ENCODE results near the gene ACTL6B.

DNA sequence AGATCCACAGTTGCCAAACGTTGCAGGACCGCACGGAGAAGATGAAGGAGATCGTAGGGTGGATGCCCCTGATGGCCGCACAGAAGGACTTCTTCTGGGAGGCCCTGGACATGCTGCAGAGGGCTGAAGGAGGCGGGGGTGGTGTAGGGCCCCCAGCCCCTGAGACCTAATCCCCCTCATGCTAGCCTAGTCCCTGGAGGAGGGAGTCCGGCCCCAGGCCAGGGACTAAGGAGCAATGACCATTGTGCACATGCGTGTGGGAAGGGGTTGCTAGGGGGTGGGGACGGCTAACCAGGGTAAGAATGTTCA is 55.6 kb downstream of the ACTL6B start:
- TF ChIP-seq KDM1A (IDR thresholded peaks at IDR 0.05; ENCODE audit: low read depth), result no peak
- TF ChIP-seq POLR2A (IDR thresholded peaks at IDR 0.05; ENCODE audit: low read length), result no peak
- TF ChIP-seq, protein P1, sequence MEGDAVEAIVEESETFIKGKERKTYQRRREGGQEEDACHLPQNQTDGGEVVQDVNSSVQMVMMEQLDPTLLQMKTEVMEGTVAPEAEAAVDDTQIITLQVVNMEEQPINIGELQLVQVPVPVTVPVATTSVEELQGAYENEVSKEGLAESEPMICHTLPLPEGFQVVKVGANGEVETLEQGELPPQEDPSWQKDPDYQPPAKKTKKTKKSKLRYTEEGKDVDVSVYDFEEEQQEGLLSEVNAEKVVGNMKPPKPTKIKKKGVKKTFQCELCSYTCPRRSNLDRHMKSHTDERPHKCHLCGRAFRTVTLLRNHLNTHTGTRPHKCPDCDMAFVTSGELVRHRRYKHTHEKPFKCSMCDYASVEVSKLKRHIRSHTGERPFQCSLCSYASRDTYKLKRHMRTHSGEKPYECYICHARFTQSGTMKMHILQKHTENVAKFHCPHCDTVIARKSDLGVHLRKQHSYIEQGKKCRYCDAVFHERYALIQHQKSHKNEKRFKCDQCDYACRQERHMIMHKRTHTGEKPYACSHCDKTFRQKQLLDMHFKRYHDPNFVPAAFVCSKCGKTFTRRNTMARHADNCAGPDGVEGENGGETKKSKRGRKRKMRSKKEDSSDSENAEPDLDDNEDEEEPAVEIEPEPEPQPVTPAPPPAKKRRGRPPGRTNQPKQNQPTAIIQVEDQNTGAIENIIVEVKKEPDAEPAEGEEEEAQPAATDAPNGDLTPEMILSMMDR (IDR thresholded peaks at IDR 0.05), result no peak
- no peak for TF ChIP-seq POLR2AphosphoS2 (conservative IDR thresholded peaks at IDR 0.05; ENCODE audit: low read length)
- TF ChIP-seq EP300 (IDR thresholded peaks at IDR 0.05), result no peak
- TF ChIP-seq, protein P2, sequence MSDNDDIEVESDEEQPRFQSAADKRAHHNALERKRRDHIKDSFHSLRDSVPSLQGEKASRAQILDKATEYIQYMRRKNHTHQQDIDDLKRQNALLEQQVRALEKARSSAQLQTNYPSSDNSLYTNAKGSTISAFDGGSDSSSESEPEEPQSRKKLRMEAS (IDR thresholded peaks at IDR 0.05), result no peak
- TF ChIP-seq CHD2 (IDR thresholded peaks at IDR 0.05; ENCODE audit: low read length, partially characterized antibody), result no peak
